Neural cell (in vitro differentiated cells): Measurements from ENCODE around the gene LRR1.

Experiments
- CTCF ChIP-seq: fragments of 450-650 bp; IDR thresholded peaks from 2 replicates; pipeline ENCODE4 v1.5.1; 2014; ENCODE audit warnings: antibody characterized with exemption, mild to moderate bottlenecking, moderate library complexity; ENCODE audit not compliant: poor library complexity, severe bottlenecking
- EP300 ChIP-seq: fragments of 450-650 bp; conservative IDR thresholded peaks from 2 replicates; pipeline ENCODE4 v1.6.1; 2014; ENCODE audit warnings: antibody characterized with exemption, mild to moderate bottlenecking, moderate library complexity; ENCODE audit not compliant: poor library complexity, severe bottlenecking
- EZH2 ChIP-seq: fragments of 200-600, 300-800 bp; shearing (Covaris generic), sonication (generic); IDR thresholded peaks from 2 replicates; pipeline ENCODE4 v1.6.1; 2014; ENCODE audit warnings: antibody characterized with exemption, low read length, borderline replicate concordance, mild to moderate bottlenecking; ENCODE audit not compliant: insufficient read depth, poor library complexity, severe bottlenecking
- POLR2AphosphoS5 ChIP-seq: IDR thresholded peaks from 2 replicates; pipeline ENCODE4 v1.6.1; 2012
- RAD21 ChIP-seq: fragments of 450-650 bp; conservative IDR thresholded peaks from 2 replicates; pipeline ENCODE4 v1.6.1; 2014; ENCODE audit warnings: antibody characterized with exemption, mild to moderate bottlenecking, moderate library complexity
- REST ChIP-seq: IDR thresholded peaks from 2 replicates; pipeline ENCODE4 v1.6.1; 2012; ENCODE audit warnings: borderline replicate concordance
- SMC3 ChIP-seq: fragments of 450-650 bp; conservative IDR thresholded peaks from 2 replicates; pipeline ENCODE4 v1.6.1; 2014; ENCODE audit warnings: antibody characterized with exemption, mild to moderate bottlenecking, moderate library complexity; ENCODE audit not compliant: poor library complexity
- TAF1 ChIP-seq: IDR thresholded peaks from 2 replicates; pipeline ENCODE4 v1.6.1; 2012; ENCODE audit warnings: low read depth

GRCh38 chr14:49623387-49623786 lies 24.6 kb downstream of the LRR1 start:
- no peak for TF ChIP-seq CTCF
- TF ChIP-seq EZH2 = no peak
- no peak for TF ChIP-seq POLR2AphosphoS5
- TF ChIP-seq RAD21 = no peak
- TF ChIP-seq TAF1 = no peak
- no peak for TF ChIP-seq SMC3
- TF ChIP-seq EP300 = no peak
- TF ChIP-seq REST = no peak
